Left lobe of liver (tissue), 1 donor: ENCODE results near the gene ATG4B. TPM values are rescaled to one million over a fixed set of nuclear protein-coding genes. Genes with fewer than 3 reads are reported as not detected.

Experiments used
- total RNA-seq: library from RNA; stranded (reverse); gene quantifications from one replicate; pipeline ENCODE4 v1.2.1, GENCODE V29; 2021
- donor health status: DM: no; HTN: yes; CAD: no.

The ATG4B gene
- total RNA-seq, 1 donor from 2014 or later, result 41.5 TPM

Other genes with a start within 250 kb of the ATG4B start
- 65.5 TPM for gene STK25, start 129.1 kb upstream of the ATG4B start, total RNA-seq
- gene BOK, start 78.9 kb upstream of the ATG4B start, total RNA-seq, result 95.8 TPM
- 29.1 TPM for gene THAP4, start 535 bp upstream of the ATG4B start, total RNA-seq
- 11.5 TPM for gene DTYMK, start 49.1 kb downstream of the ATG4B start, total RNA-seq
- gene ING5, start 64.3 kb downstream of the ATG4B start, total RNA-seq, result 20.7 TPM
- gene D2HGDH, start 96.9 kb downstream of the ATG4B start, total RNA-seq, result 45.5 TPM
- gene GAL3ST2, start 139.1 kb downstream of the ATG4B start, total RNA-seq, result 0.55 TPM
- 109 TPM for gene NEU4, start 171.5 kb downstream of the ATG4B start, total RNA-seq
- 0.18 TPM for gene PDCD1, start 221.2 kb downstream of the ATG4B start, total RNA-seq
- not detected for gene RTP5, start 232.0 kb downstream of the ATG4B start, total RNA-seq